ENCODE results near the gene GRK1.
"Not testable (repeated sequence)": the region's sequence is repeated elsewhere in the genome, so short reads cannot be mapped to it uniquely, and the experiment has no call there.

The GRK1 gene

GRCh38 chr13:113666951-113667701 is at the start of gene GRK1:
Gene GRK1, plus strand, starts transcription at chr13:113667219. Its CDS starts 168 bp downstream, at chr13:113667387.
- no peak for DNase-seq

GRCh38 chr13:113617961-113618360 is 49.1 kb upstream of the GRK1 start:
- no peak for DNase-seq

- no peak for DNase-seq
These were observed 48.6 kb upstream of the GRK1 start for GRCh38 chr13:113618455-113618854.

GRCh38 chr13:113620036-113620796 is 46.8 kb upstream of the GRK1 start:
- no peak for DNase-seq

GRCh38 chr13:113621046-113621445 is 46.0 kb upstream of the GRK1 start:
- no peak for DNase-seq

- not testable (repeated sequence) for DNase-seq
These were observed 45.5 kb upstream of the GRK1 start for GRCh38 chr13:113621498-113621897.

GRCh38 chr13:113621986-113622550 is 45.0 kb upstream of the GRK1 start:
- not testable (repeated sequence) for DNase-seq

GRCh38 chr13:113622791-113623490 is 44.1 kb upstream of the GRK1 start:
- DNase-seq = no peak

GRCh38 chr13:113623491-113624234 is 43.4 kb upstream of the GRK1 start:
- no peak for DNase-seq

- no peak for DNase-seq
These were observed 42.8 kb upstream of the GRK1 start for GRCh38 chr13:113624235-113624587.

GRCh38 chr13:113624640-113625304 is 42.2 kb upstream of the GRK1 start:
- not testable (repeated sequence) for DNase-seq

- DNase-seq = no peak
These were observed 40.9 kb upstream of the GRK1 start for GRCh38 chr13:113625965-113626721.

- no peak for DNase-seq
These were observed 39.9 kb upstream of the GRK1 start for GRCh38 chr13:113627136-113627535.

GRCh38 chr13:113628291-113629270 is 38.4 kb upstream of the GRK1 start:
- no peak for DNase-seq

GRCh38 chr13:113629866-113630265 is 37.2 kb upstream of the GRK1 start:
- DNase-seq = no peak

- DNase-seq = no peak
These were observed 36.7 kb upstream of the GRK1 start for GRCh38 chr13:113630296-113630695.

- no peak for DNase-seq
These were observed 36.2 kb upstream of the GRK1 start for GRCh38 chr13:113630804-113631203.

- no peak for DNase-seq
These were observed 35.5 kb upstream of the GRK1 start for GRCh38 chr13:113631341-113632095.
